Measurements from ENCODE around the gene P2RY8. TPM values are rescaled to one million over a fixed set of nuclear protein-coding genes. Genes with fewer than 3 reads are reported as not detected.

Gene P2RY8
- total RNA-seq, 4 donors from 2014 or later = 0.34 to 1.3 (median 0.64) TPM

DNA sequence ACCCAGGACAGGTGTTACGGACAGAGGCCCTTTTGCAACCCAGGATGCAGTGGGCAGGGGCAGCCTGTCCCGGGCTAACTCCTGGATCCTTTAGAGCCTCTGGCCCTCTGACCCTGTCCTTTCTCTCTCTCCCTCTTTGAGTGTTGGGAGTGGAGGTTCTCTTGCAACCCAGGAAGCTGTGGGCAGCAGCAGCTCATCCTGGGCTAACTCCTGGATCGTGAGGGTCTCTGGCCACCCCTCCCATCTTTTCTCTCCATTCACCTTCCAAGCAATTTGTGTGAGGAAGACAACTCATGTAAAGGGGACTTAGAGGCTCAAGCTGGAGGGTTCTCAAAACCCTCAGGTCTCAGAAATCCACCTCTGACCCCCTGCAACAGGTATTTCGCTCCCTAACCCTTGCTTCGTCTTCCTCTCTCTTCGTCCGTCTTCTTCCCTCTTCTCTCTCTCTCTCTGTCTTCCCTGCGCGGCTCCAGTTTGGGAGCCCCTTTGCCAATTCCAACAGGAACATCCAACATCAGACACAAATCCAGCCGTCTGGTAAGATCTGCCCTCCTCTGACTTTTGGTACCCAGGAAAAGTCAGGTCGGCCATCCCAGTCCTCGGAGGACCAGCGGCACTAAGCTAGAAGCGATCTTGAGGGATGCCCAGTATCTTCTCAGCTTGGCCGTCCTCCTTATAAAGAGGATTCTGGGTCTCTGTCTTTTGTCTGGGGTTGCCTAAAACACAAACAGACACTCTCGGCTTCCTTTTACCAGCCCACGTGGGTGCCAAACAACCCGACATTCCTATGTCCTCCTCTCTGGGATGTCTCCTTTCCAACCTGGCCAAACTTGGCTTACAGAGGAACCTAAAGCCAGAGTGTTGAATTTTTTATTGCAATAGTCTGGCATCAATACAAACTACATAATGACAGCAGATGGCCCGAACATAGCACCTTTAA, 92.2 kb downstream of the P2RY8 start:
- 89 to 97% methylated on average over 17 to 19 of the region's 19 CpGs for WGBS, 2 donors
- H3K27me3 ChIP-seq = no peaks in the 10 kb centered on the region
- DNase-seq = no peak
- H3K27ac ChIP-seq = no peak overlapping the region
- H3K4me3 ChIP-seq = no peak overlapping the region
- no peaks in the 10 kb centered on the region for H3K9me3 ChIP-seq
- intact Hi-C loops (cut with DNase I) = no loop called here
- H3K36me3 ChIP-seq = peaks cover 0 to 24% (median 0%) of the 10 kb centered on the region in 3 donors
- no peak for TF ChIP-seq POLR2A (IDR thresholded peaks at IDR 0.05)
- TF ChIP-seq, protein P1, sequence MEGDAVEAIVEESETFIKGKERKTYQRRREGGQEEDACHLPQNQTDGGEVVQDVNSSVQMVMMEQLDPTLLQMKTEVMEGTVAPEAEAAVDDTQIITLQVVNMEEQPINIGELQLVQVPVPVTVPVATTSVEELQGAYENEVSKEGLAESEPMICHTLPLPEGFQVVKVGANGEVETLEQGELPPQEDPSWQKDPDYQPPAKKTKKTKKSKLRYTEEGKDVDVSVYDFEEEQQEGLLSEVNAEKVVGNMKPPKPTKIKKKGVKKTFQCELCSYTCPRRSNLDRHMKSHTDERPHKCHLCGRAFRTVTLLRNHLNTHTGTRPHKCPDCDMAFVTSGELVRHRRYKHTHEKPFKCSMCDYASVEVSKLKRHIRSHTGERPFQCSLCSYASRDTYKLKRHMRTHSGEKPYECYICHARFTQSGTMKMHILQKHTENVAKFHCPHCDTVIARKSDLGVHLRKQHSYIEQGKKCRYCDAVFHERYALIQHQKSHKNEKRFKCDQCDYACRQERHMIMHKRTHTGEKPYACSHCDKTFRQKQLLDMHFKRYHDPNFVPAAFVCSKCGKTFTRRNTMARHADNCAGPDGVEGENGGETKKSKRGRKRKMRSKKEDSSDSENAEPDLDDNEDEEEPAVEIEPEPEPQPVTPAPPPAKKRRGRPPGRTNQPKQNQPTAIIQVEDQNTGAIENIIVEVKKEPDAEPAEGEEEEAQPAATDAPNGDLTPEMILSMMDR (IDR thresholded peaks at IDR 0.05) = no peak
- no peaks in the 10 kb centered on the region for H3K4me1 ChIP-seq

DNA sequence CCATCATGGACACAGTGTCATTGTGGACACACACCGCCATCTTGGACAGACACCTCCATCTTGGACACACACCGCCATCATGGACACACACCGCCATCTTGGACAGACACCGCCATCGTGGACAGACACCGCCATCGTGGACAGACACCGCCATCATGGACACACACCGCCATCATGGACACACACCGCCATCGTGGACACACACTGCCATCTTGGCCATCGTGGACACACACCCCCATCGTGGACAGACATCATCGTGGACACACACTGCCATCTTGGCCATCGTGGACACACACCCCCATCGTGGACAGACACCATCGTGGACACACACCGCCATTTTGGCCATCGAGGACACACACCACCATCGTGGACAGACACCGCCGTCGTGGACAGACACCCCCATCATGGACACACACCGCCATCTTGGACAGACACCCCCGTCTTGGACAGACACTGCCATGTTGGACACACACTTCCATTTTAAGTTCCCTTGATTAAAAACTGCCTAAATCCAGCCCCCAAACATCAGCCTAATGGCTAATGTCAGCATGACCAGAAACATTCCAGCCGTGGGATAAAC, 93.4 kb downstream of the P2RY8 start:
- WGBS, 2 donors = 83 to 89% methylated on average over 21 to 24 of the region's 26 CpGs
- H3K4me3 ChIP-seq = no peak overlapping the region
- no peaks in the 10 kb centered on the region for H3K27me3 ChIP-seq
- DNase-seq = no peak
- TF ChIP-seq, protein P1 (IDR thresholded peaks at IDR 0.05) = no peak
- TF ChIP-seq POLR2A (IDR thresholded peaks at IDR 0.05) = no peak
- no peaks in the 10 kb centered on the region for H3K9me3 ChIP-seq
- intact Hi-C loops (cut with DNase I) = no loop called here
- no peaks in the 10 kb centered on the region for H3K4me1 ChIP-seq
- no peak overlapping the region for H3K27ac ChIP-seq
- H3K36me3 ChIP-seq = peaks cover 0 to 36% (median 0%) of the 10 kb centered on the region in 3 donors

DNA sequence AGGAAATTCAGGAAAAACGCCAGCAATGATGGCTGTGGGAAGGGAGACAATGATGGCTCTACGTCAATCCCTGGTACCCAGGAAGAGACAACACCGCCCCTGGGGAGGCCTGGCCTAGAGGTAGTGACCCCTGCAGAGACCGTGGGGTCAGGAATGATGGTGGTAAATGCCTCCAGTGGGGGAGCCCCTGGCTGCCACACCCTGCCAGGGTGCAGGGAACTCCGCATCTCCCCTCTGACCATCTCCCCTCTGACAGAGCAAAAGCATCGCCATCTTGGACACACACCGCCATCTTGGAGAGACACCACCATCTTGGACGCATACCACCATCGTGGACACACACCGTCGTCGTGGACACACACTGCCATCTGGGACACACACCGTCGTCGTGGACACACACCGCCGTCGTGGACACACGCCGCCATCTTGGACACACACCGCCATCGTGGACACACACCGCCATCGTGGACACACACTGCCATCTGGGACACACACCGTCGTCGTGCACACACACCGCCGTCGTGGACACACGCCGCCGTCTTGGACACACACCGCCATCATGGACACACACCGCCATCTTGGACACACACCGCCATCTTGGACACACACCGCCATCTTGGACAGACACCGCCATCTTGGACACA, 94.1 kb downstream of the P2RY8 start:
- Histone ChIP-seq H3K9me3 (no peaks in the 10 kb centered on the region), H3K4me3 (no peak overlapping the region), H3K4me1 (no peaks in the 10 kb centered on the region), H3K36me3 (peaks cover 0 to 44% (median 0%) of the 10 kb centered on the region in 3 donors), H3K27ac (no peak overlapping the region), H3K27me3 (no peaks in the 10 kb centered on the region)
- WGBS, 2 donors = 84 to 89% methylated on average over 21 to 29 of the region's 38 CpGs
- intact Hi-C loops (cut with DNase I) = no loop called here
- no peak for TF ChIP-seq POLR2A (IDR thresholded peaks at IDR 0.05)
- TF ChIP-seq, protein P1 (IDR thresholded peaks at IDR 0.05) = no peak
- no peak for DNase-seq

DNA sequence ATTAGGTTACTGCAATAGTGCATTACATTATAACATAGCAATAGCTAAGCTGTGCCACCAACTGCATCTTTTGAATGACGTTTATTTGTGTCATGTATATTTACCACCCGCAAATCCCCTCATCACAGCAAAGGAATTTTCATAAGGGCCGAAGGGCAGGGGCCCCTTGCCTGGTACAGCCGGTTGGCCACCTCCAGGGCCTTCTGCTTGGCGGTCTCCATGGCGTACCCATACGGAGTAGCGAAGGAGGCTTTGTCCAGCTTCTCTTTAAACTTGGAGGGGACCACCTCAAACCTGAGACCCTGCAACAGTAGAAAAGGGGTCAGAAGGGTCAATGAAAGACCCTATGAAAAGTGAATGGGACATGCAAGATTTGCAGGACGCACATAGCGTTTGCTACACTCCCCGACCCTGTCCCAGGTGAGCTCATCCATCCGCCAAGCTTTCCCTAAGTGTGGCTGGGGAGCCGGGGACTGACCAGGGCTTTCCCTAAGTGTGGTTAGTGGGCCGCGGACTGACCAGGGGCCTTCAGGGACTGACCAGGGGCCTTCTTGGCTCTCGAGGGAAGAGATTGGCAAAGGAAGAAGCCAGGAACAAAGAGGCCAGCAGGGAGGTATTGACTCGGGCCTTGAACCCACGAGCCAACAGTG, 94.8 kb downstream of the P2RY8 start:
- TF ChIP-seq, protein P1 (IDR thresholded peaks at IDR 0.05) = no peak
- TF ChIP-seq POLR2A (IDR thresholded peaks at IDR 0.05) = no peak
- Histone ChIP-seq H3K27ac (no peak overlapping the region), H3K4me3 (no peak overlapping the region), H3K9me3 (no peaks in the 10 kb centered on the region), H3K4me1 (no peaks in the 10 kb centered on the region), H3K27me3 (no peaks in the 10 kb centered on the region), H3K36me3 (peaks cover 0 to 51% (median 0%) of the 10 kb centered on the region in 3 donors)
- DNase-seq = no peak
- intact Hi-C loops (cut with DNase I) = no loop called here
- 96 to 97% methylated on average over 11 to 15 of the region's 18 CpGs for WGBS, 2 donors
